NOMO-1 treated with DMSO at 0.1 percent for 48 hours (cell line): ENCODE measurements around the gene STX2.
A peak's percentile ranks its signal among the peaks of the same experiment; 100 is the strongest.
"Not testable (repeated sequence)": the region's sequence is repeated elsewhere in the genome, so short reads cannot be mapped to it uniquely, and the experiment has no call there.

Source experiments
- DNase-seq: peaks from one replicate; lab custom pipeline; 2025; ENCODE audit not compliant: unreplicated experiment; lab: John Stamatoyannopoulos, UW

Gene STX2

DNA sequence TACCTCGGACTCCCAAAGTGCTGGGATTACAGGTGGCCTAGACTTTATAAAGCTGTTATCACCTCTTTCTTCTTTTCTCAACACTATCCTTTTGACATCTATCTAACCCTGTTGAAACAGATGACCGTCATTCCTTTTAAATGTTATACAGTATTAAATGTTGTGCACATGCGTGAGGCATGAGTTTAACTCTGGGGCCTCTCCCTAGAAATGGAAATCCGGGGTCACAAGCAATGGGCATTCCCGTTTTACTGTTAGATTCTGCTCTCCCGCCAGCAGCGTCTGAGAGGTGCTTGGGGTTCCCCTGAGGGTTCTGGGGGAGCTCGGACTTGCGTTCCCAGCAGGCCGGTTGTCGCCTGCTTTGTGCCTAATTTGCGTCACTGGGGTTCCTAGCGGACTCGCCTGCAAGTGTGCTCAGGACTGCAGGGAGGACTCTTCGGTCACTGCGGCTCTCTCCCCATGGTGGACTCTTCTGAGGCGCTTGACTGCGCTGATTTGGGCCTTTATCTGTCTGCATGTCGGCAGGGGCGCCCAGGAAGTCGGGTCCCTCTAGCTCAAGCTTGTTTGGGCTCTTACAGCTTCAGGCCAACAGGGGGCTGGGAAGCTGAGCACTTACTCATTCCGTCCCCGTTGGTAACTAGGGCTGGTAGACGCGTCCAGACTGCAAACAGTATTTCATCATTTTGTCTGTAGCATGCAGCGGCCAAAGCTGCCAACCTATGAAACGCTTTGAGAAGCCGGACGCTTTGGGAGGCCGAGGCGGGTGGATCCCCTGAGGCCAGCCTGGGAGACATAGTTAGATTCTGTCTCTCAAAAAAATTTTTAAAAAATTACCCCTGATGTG, 31.6 kb upstream of the STX2 start:
- DNase-seq: peak; percentile 90

DNA sequence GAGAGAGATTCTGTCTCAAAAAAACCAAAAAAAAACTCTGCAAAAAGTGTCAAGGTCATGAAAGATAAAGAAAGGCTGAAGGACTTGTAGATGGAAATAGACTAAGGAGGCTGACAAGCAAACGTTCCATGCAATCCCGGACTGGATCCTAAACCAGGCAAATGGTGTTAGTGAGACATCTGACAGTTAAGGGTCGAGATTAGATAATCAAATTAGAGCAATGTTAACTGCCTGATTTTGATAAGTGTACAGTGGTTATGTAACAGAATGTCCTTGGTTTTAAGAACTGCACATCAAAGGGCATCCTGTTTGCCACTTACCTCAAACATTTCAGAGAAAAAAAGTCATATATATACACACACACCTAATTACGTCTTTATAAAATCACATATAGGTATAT, 29.4 kb upstream of the STX2 start:
- DNase-seq: no peak

- DNase-seq: no peak
Measured at GRCh38 chr12:130863298-130863697, 24.2 kb upstream of the STX2 start.

DNA sequence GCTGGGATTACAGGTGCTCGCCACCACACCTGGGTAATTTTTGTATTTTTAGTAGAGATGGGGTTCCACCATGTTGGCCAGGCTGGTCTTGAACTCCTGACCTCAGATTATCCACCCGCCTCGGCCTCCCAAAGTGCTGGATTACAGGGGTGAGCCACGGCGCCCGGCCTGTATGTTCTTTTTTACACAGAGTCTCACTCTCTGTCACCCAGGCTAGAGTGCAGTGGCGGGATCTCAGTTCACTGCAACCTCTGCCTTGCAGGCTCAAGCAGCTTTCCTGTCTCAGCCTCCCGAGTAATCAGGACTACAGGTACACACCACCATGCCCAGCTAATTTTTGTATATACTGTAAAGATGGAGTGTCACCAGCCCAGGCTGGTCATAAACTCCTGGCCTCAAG, 23.7 kb upstream of the STX2 start:
- DNase-seq: not testable (repeated sequence)

DNA sequence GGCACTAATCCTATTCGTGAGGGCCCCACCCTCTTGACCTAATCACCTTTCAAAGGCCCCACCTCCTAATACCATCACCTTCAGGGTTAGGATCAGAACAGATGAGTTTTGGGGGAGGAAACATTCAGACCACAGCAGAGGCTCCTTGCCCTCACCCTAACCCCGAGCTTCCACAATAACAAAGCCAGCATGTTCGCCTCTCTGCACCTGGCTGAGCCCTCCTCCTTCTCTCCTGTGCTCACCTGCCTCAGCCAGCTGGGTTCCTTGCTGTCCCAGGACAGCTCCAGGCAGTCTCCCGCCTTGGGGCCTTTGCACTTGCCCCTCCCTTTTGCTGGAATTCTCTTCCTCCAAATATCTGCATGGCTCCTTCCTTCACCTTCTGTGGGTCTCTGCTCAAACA, 23.1 kb upstream of the STX2 start:
- no peak for DNase-seq

GRCh38 chr12:130860311-130860710, 21.3 kb upstream of the STX2 start:
- no peak for DNase-seq

DNA sequence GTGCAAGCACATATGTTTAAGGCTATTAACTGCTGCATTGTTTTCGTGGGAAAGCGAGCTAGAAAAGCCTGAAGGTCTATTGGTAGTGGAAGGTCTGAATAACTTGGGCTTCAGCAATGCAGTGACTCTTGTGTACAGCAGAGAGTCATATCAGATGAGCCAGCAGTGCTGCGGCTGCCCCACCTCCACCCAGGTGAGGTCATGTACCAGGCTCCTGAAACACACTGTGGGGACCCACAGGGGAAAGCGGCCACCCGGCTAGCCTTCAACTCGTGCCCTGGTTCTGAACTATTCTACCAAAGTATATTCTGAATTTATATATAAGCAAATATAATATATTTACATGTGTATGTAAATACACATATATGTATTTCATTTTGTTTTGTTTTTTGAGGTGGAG, 20.1 kb upstream of the STX2 start:
- no peak for DNase-seq

DNA sequence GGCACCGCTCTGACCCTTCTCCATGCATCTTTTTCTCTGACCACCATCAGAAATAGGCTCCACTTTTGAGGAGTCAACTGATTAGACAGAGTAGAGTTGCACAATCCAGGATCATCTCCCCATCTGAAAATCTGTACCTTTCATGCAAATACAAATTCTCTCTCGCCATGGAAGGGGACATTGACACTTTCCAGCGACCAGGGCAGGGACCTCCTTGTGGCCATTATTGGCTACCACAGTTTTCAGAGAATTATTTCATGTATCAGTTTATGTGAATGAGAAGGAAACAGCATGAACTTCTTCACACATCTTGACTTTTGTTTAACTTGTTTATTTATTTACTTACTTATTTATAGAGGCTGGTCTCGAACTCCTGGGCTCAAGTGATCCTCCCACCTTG, 19.0 kb upstream of the STX2 start:
- DNase-seq: no peak

- no peak for DNase-seq
Measured at GRCh38 chr12:130856088-130856487, 17.0 kb upstream of the STX2 start.

DNA sequence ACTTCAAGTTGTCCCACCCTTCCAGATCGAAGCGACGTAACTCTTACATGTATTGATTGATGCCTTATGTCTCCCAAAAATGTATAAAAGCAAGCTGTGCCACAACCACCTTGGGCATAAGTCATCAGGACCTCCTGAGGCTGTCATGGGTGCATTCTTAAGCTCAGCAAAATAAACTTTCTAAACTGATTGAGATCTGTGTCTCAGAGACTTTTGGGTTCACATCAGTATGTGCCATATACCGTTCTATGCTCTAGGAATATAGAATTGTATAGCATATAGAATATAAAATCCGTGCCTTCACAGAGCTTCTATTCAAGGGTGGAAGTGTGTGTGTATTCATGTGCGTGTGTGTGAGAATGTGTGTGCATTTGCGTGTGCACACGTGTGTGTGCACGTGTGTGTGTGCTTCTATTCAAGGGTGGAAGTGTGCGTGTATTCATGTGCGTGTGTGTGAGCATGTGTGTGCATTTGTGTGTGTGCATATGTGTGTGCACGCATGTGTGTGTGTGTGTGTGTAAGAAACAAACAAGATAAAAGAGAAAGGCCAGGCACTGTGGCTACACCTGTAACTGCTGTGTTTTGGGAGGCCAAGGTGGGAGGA, 11.5 kb upstream of the STX2 start:
- no peak for DNase-seq

GRCh38 chr12:130849561-130850417, 10.7 kb upstream of the STX2 start:
- no peak for DNase-seq

- not testable (repeated sequence) for DNase-seq
Measured at GRCh38 chr12:130848785-130849305, 9.8 kb upstream of the STX2 start.

GRCh38 chr12:130848105-130848504, 9.1 kb upstream of the STX2 start:
- not testable (repeated sequence) for DNase-seq

DNA sequence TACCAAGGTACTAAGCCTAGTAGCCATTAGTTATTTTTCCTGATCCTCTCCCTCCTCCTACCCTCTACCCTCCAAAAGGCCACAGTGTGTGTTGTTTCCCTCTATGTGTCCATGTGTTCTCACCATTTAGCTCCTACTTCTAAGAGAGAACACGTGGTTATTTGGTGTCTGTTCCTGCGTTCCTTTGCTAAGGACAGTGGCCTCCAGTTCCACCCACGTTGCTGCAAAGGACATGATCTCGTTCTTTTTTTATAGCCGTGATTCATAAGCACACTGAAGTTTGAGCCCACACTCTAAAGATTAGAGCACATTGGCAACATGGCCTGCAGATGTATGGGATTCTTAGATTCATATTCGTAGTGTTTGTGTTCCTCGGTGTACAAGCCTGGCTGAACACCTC, 8.1 kb upstream of the STX2 start:
- DNase-seq: no peak

DNA sequence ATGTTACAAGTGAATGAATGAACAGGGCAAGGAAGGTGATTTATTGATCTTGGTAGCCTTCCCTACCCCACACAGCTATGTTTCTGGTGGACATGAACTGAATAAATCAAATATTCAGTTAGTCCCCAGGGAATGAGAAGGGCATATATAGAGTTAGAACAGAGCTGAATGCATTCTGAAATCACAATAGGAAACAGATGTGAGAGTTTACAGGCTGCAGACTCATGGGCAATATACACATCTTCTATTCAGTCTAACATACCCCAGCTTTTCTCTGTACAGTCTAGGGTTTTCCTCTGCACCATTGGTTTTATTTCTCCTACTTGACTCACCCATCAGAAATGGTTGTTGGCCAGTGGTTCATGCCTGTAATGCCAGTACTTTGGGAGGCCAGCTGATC, 7.3 kb upstream of the STX2 start:
- DNase-seq: no peak

DNA sequence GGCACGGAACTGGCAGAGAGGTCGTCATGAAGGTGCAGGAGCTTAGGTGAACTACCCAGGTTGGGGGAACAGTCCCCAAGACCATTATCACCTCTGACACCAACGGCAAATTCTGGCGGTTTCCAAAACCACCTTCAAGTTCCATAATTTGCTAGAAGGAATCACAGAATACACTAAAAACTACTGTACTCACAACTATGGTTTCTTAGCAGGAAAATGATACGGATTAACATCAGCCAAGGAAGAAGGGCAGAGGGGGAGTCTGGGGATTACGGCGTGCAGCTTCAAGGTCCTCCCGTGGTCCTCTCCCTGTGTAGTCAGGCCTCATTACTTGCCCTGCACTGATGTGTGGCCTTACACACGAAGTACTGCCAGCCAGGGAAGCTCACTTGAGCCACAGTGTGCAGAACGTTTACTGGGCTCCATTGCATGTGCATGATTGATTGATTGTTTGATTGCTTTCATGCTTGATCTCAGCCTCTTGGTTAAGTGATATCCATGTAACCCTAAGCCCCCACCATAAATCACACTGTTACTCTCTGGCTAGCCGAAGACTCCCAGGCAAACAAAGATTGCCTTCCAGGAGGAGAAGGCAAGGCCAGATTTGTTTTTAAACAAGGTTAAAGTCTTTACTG, 837 bp upstream of the STX2 start:
- DNase-seq: no peak

GRCh38 chr12:130838284-130838950, 633 bp downstream of the STX2 start:
- DNase-seq: no peak

GRCh38 chr12:130835436-130835835, 3.6 kb downstream of the STX2 start:
- no peak for DNase-seq

GRCh38 chr12:130835011-130835410, 4.0 kb downstream of the STX2 start:
- DNase-seq: peak; percentile 7

- peak; percentile 71 for DNase-seq
Measured at GRCh38 chr12:130832561-130833209, 6.4 kb downstream of the STX2 start.
